ENCODE results near the gene PDZD7.

DNA sequence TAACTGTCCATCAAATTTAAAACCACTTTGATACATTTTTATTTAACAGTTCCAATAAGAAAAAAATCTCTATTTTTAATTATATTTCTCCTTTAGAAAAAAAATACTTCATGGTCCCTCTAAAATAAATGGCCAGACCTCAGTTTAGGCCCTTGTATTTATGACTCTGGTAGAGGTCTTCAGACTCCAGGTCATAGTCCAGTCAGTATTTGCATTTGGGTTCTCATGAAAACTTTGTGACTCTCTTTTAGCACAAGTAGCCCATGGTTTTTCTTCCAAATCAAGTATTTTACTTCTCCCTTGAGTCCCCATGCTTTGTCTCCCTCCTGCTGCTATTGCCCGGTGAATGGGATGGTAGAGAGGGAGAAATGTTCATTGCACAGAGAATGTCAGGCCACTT lies 67.1 kb downstream of the PDZD7 start:
- no peak for TF ChIP-seq TEAD4 (IDR thresholded peaks at IDR 0.05; ENCODE audit: low read depth, low read length)
- TF ChIP-seq, protein P1, sequence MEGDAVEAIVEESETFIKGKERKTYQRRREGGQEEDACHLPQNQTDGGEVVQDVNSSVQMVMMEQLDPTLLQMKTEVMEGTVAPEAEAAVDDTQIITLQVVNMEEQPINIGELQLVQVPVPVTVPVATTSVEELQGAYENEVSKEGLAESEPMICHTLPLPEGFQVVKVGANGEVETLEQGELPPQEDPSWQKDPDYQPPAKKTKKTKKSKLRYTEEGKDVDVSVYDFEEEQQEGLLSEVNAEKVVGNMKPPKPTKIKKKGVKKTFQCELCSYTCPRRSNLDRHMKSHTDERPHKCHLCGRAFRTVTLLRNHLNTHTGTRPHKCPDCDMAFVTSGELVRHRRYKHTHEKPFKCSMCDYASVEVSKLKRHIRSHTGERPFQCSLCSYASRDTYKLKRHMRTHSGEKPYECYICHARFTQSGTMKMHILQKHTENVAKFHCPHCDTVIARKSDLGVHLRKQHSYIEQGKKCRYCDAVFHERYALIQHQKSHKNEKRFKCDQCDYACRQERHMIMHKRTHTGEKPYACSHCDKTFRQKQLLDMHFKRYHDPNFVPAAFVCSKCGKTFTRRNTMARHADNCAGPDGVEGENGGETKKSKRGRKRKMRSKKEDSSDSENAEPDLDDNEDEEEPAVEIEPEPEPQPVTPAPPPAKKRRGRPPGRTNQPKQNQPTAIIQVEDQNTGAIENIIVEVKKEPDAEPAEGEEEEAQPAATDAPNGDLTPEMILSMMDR (IDR thresholded peaks at IDR 0.05; ENCODE audit: control extremely low read depth in 1 of 3, insufficient read depth in 1 of 3, low read depth in 1 of 3, low read length in 3 of 3) = no peak
- TF ChIP-seq, protein P2, sequence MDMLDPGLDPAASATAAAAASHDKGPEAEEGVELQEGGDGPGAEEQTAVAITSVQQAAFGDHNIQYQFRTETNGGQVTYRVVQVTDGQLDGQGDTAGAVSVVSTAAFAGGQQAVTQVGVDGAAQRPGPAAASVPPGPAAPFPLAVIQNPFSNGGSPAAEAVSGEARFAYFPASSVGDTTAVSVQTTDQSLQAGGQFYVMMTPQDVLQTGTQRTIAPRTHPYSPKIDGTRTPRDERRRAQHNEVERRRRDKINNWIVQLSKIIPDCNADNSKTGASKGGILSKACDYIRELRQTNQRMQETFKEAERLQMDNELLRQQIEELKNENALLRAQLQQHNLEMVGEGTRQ (IDR thresholded peaks at IDR 0.05; ENCODE audit: low read length) = no peak
- TF ChIP-seq CEBPB (IDR thresholded peaks at IDR 0.05; ENCODE audit: low read depth, low read length) = no peak
- TF ChIP-seq TAF1 (IDR thresholded peaks at IDR 0.05; ENCODE audit: low read depth, low read length) = no peak
- TF ChIP-seq SIN3A (conservative IDR thresholded peaks at IDR 0.05 in 1 of 2, IDR thresholded peaks at IDR 0.05 in 1 of 2; ENCODE audit: low read depth in 1 of 2, low read length in 2 of 2) = no peak
- TF ChIP-seq POLR2A (IDR thresholded peaks at IDR 0.05; ENCODE audit: control extremely low read depth in 1 of 2, low read depth in 2 of 2, low read length in 2 of 2) = no peak
- no peak for TF ChIP-seq CTBP2 (IDR thresholded peaks at IDR 0.05; ENCODE audit: borderline replicate concordance, insufficient read depth, insufficient read length, low read length)
- no peak for TF ChIP-seq JUND (IDR thresholded peaks at IDR 0.05; ENCODE audit: low read length)
- no peak for TF ChIP-seq HDAC2 (IDR thresholded peaks at IDR 0.05; ENCODE audit: borderline replicate concordance in 1 of 2, low read depth in 2 of 2, low read length in 2 of 2)
- no peak for TF ChIP-seq EP300 (IDR thresholded peaks at IDR 0.05; ENCODE audit: borderline replicate concordance in 1 of 2, low read depth in 2 of 2, low read length in 2 of 2)

Data from H1 (cell line).